GM20000 (cell line): Measurements from ENCODE around the gene PAGE5.

Experiments
- DNase-seq: peaks from one replicate; pipeline ENCODE4 v3.0.0; 2012; ENCODE audit warnings: low spot score
- TF ChIP-seq, protein P1 (sequence below): IDR thresholded peaks from 2 replicates; pipeline ENCODE4 v1.5.1; 2012; ENCODE audit warnings: mild to moderate bottlenecking, control low read depth; ENCODE audit errors: extremely low read depth, missing control alignments

Gene PAGE5

DNA sequence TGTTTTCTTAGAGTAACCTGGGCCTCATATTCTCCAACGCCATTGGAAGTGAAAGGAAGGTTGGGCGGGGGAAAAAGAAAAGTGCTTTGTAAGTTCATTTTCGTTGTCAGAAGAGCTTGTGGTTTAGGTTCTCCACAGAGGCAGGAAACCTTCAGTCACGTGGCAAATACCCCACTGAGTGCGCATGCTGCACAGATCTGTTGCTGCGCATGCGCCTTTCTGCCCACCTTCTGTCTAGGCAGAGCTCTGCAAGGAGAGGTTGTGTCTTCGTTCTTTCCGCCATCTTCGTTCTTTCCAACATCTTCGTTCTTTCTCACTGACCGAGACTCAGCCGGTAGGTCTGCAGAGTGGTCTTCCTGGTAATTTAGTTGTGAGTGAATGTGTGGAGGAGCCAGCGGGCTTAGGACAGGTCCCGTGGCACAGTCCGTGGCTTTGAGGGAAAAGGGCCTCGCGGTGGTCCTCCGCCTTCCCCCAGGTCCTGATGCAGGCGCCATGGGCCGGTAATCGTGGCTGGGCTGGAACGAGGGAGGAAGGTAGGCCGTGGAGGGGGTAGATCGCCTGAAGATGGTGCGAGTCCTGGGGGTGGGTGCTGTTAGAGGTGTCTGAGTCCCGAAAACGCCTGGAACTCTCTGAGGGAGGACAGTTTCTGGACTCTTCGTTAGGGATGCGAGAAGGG, at the start of gene PAGE5:
PAGE5 (plus strand) TSS at position 228 of the 676 bp plus-strand sequence. CDS start 1,037 bp downstream, outside the sequence.
- TF ChIP-seq, protein P1, sequence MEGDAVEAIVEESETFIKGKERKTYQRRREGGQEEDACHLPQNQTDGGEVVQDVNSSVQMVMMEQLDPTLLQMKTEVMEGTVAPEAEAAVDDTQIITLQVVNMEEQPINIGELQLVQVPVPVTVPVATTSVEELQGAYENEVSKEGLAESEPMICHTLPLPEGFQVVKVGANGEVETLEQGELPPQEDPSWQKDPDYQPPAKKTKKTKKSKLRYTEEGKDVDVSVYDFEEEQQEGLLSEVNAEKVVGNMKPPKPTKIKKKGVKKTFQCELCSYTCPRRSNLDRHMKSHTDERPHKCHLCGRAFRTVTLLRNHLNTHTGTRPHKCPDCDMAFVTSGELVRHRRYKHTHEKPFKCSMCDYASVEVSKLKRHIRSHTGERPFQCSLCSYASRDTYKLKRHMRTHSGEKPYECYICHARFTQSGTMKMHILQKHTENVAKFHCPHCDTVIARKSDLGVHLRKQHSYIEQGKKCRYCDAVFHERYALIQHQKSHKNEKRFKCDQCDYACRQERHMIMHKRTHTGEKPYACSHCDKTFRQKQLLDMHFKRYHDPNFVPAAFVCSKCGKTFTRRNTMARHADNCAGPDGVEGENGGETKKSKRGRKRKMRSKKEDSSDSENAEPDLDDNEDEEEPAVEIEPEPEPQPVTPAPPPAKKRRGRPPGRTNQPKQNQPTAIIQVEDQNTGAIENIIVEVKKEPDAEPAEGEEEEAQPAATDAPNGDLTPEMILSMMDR: no peak

GRCh38 chrX:55187281-55187680, 32.9 kb upstream of the PAGE5 start:
- DNase-seq: no peak
- TF ChIP-seq, protein P1: no peak

More for the DNA sequence above, at the start of gene PAGE5:
- DNase-seq: no peak

DNA sequence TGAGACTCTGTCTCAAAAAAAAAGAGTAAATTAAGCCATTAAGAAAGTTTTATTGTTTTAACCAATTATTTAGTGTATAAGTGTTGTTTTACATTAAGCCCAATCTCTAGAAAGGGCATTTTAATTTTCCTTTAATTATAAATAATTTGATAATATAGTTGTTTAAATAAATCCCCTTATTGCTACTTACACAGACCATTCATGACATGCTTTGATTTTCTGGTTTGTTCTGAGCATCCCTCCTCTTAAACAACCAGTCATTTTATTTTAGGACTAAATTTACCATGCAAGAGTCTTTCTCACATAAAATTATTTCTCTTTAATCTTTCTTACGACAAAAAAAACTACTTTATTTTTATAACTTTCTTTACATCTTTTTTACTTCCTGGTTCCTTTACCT, 23.5 kb upstream of the PAGE5 start:
- no peak for DNase-seq
- TF ChIP-seq, protein P1: no peak

GRCh38 chrX:55201930-55202579, 18.1 kb upstream of the PAGE5 start:
- no peak for DNase-seq
- TF ChIP-seq, protein P1: no peak

GRCh38 chrX:55206162-55206941, 13.8 kb upstream of the PAGE5 start:
- no peak for DNase-seq
- TF ChIP-seq, protein P1: no peak

DNA sequence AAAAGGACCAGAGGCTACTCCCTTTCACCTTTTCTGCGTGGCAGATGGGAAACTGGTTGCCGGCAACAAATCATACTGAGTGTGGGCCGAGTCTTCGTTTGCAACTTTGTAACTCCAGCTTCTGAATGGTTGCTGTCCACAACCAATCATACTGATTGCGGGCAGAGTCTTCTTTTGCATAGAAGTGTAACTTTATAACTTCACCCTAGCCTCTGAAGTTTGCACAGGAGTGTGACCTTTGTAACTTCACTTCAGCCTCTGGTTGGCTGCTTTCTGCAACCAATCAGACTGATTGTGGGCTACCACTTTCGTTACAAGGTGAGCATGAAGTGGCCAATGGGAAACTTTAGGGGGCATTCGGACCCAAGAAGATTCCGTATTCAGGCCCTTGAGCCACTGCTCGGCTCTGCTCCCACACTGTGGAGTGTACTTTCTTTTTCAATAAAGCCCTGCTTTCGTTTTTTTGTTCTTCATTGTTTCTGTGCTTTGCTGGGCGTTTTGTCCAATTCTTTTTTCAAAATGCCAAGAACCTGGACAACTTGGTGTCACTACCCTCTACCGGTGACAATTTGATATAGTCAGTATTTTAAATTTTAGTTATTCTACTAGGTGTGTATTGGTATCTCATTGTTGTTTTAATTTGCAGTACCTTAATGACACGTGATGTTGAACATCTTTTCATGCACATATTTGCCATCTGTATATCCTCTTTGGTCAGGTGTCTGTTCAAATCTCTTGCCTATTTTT, 9.0 kb upstream of the PAGE5 start:
- DNase-seq: no peak
- TF ChIP-seq, protein P1: no peak
